Measurements from ENCODE around the gene TMEM174. TPM values are rescaled to one million over a fixed set of nuclear protein-coding genes. Genes with fewer than 3 reads are reported as not detected.

The TMEM174 gene
- total and polyA plus RNA-seq, 9 donors = not detected

DNA sequence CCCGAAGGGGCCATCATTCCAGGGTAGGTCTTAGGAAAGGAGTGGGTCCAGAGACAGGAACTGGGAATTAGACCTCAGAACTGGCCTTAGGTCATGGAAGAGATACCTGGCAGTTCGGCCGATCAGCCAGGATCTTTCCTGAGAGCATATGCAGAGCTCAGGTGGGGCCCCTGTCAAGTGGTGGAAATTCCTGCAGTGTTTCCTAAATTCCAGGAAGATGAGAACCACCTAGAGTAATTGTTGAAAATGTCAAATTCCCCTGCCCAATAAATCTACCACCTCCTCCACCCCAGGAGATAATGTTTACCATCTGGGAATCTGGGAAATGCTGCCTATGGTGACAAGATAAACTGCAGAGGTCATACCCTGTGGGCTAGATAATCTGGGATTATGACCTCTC is 38.0 kb upstream of the TMEM174 start:
- no peaks in the 10 kb centered on the region for H3K9me3 ChIP-seq
- no peaks in the 10 kb centered on the region for H3K36me3 ChIP-seq
- no peak overlapping the region for H3K27ac ChIP-seq
- TF ChIP-seq CTCF (IDR thresholded peaks at IDR 0.05) (no peak), POLR2A (IDR thresholded peaks at IDR 0.05) (no peak), EP300 (IDR thresholded peaks at IDR 0.05) (no peak)
- no peak for DNase-seq
- intact Hi-C loops (cut with DNase I) = no loop called here
- H3K4me3 ChIP-seq = no peak overlapping the region
- no peaks in the 10 kb centered on the region for H3K4me1 ChIP-seq (ENCODE audit: insufficient read depth)
- WGBS, 3 donors = 81 to 97% (median 94%) methylated on average over 3 of the region's 3 CpGs
- H3K27me3 ChIP-seq = no peaks in the 10 kb centered on the region

DNA sequence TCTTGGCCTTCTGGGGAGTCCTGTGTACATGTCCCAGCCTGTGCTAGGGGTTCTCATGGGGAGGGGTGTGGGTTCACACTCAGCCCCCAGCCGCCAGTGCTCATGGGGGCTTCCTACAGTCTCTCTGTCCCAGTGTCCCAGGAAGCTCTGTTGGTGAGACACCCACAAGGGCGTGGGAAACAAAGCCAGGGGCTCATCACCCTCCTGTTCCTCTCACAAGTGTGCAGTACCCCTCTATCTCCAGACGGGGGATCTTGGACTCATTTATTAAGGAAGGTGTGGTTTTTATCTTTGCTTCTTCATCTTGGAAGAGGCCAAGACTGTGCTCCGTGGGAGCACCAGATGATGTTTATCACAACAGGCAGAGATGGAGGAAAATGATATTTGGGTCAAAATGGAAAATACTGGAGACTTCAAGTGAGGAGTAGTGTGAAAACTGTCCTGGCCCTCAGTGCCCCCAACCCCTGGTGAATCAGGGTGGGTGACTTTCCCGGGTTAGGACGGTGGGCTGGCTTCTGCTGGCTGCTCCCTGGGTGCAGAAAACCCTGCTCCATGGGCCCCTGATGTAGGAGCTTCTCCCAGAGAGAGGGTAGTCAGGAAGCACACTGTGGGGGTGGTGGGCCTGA is 37.5 kb upstream of the TMEM174 start:
- Histone ChIP-seq H3K4me3 (no peak overlapping the region), H3K36me3 (no peaks in the 10 kb centered on the region), H3K4me1 (ENCODE audit: insufficient read depth) (no peaks in the 10 kb centered on the region), H3K27me3 (no peaks in the 10 kb centered on the region), H3K9me3 (no peaks in the 10 kb centered on the region), H3K27ac (no peak overlapping the region)
- no peak for DNase-seq
- WGBS, 3 donors = 49 to 65% (median 57%) methylated on average over 6 of the region's 6 CpGs
- intact Hi-C loops (cut with DNase I) = no loop called here
- TF ChIP-seq CTCF (IDR thresholded peaks at IDR 0.05) (no peak), POLR2A (IDR thresholded peaks at IDR 0.05) (no peak), EP300 (IDR thresholded peaks at IDR 0.05) (no peak)

- 17 to 34% (median 26%) methylated on average over 15 of the region's 15 CpGs for WGBS, 3 donors
- intact Hi-C loops (cut with DNase I) = no loop called here
Observed at GRCh38 chr5:73136055-73136562, 36.9 kb upstream of the TMEM174 start.

More at GRCh38 chr5:73136055-73136562, 36.9 kb upstream of the TMEM174 start:
- Histone ChIP-seq H3K27ac (no peak overlapping the region), H3K36me3 (no peaks in the 10 kb centered on the region), H3K27me3 (no peaks in the 10 kb centered on the region), H3K9me3 (no peaks in the 10 kb centered on the region), H3K4me3 (no peak overlapping the region), H3K4me1 (ENCODE audit: insufficient read depth) (no peaks in the 10 kb centered on the region)
- TF ChIP-seq EP300 (IDR thresholded peaks at IDR 0.05) (no peak), CTCF (IDR thresholded peaks at IDR 0.05) (no peak)
- no peak for DNase-seq

All from ovary (tissue), 9 donors.